GM23248 (cell line): ENCODE measurements around the gene RASA3.

Experiments used
- EZH2 ChIP-seq: fragments of 200-600 bp; sonication (generic); IDR thresholded peaks from 2 replicates; pipeline ENCODE4 v1.6.1; 2018; ENCODE audit warnings: antibody characterized with exemption, mild to moderate bottlenecking; ENCODE audit not compliant: insufficient read depth, poor library complexity, severe bottlenecking
- EZH2phosphoT487 ChIP-seq: fragments of 200-600 bp; sonication (generic); IDR thresholded peaks from 2 replicates; pipeline ENCODE4 v1.6.1; 2018; ENCODE audit warnings: antibody characterized with exemption, moderate library complexity, mild to moderate bottlenecking, low read depth; ENCODE audit not compliant: insufficient read depth

DNA sequence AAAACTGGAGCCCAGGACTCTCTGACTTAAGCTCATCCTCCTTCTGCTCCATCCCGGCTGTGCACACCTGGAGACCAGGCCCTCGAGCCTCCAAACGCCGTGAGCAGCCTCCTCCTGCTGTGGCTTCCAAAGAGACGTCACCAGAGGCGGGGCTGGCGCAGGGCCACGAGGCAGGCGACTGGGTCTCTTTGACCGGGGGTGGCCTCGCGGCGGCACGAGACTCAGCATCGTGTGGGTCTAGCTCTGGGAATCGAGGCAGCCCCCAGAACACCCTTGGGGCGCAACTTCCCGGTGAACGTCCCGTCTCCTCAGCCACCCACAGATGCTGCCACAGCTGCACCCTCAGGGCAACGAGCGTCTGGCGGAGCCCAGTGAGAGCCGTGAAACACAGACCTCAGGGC, 22.8 kb downstream of the RASA3 start:
- TF ChIP-seq EZH2, result no peak
- no peak for TF ChIP-seq EZH2phosphoT487
